GM18520 (cell line): Measurements from ENCODE around the gene SYNC.

ENCODE experiments used
- ATAC-seq: cut with Tn5 transposase; IDR thresholded peaks from one replicate; pipeline ENCODE4 v1.9.1; 2021; ENCODE audit not compliant: unreplicated experiment

The SYNC gene

DNA sequence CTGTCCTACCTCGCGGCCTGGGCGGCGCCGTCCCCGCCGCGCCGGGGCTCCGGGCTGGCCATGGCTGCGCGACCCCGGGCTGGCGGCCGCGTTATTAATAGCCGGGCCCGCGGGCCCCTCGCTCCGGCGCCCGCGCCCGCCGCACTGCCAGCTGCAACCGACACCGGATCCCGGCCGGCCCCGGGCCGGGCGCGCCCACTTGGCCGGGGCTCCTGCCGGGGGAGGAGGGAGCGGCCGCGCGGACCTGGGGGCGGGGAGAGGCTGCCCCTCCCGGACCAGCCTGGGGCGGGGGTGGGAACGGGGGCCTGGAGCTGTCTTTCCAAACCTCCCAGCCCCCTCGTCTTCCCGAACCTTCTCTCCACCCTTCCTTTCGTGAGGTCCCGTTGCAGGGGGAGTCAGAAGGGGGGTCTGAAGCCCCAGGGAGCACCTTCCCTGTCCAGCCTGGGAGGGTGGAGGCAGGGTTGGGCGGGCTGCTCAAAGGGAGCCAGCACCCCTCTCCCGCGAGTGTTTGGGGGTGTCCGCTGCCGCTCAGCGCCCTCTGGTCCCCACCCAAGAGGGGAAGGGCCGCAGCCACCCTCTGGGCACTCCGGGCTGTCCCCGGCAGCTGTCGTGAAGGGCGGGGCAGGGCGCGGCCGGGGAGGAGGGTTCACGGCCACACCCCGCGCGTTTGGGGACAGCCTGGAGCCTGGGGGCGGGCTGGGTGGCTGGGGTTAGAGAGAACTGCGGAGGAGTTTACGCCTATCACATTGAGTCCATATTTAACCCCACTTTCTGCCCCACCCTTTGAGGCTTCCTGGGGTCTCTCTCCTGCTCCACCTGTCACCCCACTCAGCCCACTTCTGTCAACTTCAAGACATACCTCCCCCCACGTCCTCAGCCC is at the start of gene SYNC:
TSS of gene SYNC (minus strand) at position 172 of the 880 bp plus-strand sequence. CDS start at position 62, 110 bp downstream.
- ATAC-seq: no peak

DNA sequence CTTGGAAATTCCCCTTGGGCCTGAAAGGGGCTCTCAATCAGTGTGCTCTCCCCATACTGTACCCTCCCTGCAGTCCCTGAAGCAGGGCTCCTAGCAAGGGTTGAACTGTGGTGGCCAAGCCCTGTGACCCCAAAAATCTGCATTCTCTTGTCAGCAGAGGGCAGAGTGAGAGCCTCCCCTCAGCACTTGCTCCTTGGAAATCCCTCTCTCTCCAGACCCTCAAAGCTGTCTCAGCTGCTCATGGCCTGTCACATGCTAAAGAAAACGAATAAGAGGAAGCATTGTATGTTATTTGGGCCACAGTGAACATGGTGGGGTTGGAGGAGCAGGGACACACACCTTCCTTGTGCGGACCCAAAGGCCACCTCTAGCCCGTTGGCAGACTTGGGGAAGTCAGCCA is 47.2 kb upstream of the SYNC start:
- ATAC-seq: no peak

DNA sequence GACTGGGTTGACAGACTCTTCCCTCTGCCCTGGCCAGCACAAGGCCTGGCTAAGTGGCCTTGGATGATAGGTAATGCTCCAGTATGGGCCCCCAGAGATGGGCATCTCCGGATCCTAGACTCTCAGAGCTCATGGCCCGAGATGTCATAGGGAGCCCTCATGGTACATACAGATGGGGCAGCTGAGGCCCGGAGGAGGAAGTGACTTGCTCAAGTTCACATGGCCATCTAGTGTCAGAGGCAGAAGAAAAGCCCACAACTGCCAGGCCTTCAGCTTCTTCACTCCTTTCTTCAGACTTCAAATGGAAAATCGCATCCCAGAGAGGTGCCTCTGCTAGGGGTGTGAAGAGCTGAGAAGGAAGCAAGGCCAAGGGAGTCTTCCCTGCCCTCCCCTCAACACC is 46.8 kb upstream of the SYNC start:
- no peak for ATAC-seq

DNA sequence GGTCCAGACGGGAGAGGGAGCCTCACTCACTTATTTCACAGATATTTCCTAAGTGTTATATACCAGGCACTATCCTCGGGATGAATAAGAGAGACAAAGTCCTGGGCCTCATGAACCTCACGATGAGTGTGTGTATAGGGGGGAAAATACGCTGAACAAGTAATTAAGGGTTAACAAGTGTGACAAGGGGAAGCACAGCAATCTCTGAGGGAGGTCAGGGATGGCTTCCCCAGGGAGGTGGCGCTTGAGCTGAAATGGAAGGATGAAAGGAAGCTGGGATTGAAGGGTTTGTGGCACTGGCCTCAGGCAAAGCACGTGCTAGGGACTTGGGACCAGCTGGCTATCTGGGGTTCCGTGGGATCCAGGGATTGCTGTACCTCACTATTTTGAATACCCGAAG is 46.4 kb upstream of the SYNC start:
- ATAC-seq: no peak

GRCh38 chr1:32748348-32748747 is 45.8 kb upstream of the SYNC start:
- no peak for ATAC-seq

DNA sequence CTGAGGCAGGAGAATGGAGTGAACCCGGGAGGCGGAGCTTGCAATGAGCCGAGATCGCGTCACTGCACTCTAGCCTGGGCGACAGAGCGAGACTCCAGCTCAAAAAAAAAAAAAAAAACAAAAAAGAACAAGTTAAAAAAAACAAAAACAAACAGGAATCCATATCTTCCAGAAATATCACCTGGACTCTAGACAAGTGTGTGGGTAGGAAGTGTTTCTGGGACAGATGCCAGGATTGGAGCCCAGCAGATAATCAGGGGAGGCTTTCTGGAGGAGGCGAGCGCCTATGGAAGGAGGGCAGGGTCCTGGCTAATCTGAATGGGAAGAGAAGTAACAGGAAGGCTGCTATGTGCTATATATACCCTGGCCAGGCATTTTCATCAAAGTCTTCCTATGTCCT is 43.6 kb upstream of the SYNC start:
- ATAC-seq: no peak

GRCh38 chr1:32744071-32744425 is 41.5 kb upstream of the SYNC start:
- ATAC-seq: no peak

DNA sequence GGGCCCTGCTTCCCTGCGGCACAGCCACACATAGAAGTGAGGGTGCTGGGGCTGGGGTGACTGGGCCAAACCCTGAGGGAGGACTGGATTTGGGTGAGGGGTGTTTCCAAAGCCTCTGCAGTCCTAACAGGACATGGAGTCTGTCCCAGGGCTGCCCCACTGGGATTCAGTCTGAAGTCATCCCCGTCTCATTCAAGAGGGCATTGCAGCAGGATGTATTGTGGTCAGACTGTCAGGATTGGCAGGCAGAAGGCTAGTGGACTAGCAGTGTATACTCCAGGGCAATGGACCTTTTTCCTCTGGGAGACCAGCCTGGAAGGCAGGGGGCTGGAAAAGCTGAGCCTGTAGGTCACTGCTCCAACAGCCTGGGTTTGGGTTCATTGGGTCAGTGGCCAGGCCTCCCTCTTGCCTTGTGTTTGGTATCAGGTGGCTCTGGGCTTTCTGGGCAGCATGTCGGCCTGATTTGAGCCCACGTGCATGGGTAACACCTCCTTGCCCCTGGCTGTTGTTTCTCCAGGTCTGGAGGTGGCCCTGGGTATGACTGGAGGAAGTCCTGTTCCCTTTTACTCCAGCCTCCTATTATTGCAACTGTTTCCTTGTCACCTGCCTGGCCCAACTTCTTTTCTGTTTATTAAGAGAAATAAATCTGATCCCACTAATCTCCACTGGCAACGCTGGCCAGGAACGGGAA is 41.0 kb upstream of the SYNC start:
- ATAC-seq: no peak

DNA sequence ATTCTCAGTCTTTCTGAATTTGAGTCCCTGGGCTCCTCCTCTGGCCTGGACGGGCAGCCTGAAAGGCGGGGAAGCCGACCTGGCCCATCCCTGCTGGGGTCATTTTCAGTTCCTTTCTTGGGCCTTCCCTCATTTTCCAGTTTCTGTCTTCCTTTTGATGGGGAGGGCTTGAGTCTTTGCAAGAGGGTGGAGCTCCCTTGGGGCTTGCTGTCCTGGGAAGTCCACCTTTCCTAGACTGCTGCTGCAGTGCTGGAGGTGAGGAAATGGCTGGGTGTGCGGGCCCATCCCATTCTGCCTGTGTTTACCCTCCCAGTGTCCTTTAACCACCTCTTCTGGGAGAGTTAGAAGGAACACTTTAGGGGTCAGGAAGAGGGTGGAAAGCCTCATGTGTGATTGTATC is 40.4 kb upstream of the SYNC start:
- no peak for ATAC-seq

GRCh38 chr1:32742199-32742947 is 39.8 kb upstream of the SYNC start:
- no peak for ATAC-seq

DNA sequence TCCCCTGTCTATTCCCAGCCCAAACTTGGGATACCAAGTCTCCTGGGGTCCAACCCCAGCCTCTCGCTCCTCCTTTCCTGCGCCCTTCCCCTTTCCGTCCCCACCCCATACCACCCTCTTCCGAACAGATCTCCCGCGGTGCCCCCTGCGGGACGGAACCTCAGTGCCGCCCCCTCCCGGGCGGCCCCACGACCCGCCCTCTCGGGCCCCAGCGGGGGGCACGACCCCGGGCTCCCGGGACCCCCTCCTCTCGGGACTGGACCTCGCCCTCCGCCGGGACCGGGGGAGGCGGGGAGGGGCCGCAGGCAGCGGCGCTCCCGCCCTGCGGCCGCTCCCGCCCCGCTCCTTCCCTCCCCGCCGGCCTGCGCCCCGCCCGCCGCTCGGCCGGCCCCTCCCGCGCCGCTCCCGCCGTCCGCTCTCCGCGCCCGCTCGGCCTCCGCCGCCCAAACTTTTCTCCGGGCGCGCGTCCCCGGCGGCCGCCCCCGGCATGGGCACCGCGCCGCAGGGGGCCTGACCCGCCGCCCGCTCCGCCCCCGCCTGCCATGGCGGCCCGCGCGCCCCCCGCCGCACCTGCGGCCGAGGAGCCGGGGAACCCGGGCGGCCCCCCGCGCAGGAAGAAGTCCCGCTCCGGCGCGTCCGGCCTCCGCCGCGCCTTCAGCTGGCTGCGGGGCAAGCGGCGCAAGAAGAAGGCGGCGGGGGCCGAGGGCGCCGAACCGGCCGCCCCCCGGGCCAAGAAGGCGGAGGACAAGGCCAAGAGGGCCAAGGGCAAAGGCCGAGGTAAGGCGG is 39.0 kb upstream of the SYNC start:
- ATAC-seq: no peak

GRCh38 chr1:32741059-32741412 is 38.5 kb upstream of the SYNC start:
- ATAC-seq: no peak

DNA sequence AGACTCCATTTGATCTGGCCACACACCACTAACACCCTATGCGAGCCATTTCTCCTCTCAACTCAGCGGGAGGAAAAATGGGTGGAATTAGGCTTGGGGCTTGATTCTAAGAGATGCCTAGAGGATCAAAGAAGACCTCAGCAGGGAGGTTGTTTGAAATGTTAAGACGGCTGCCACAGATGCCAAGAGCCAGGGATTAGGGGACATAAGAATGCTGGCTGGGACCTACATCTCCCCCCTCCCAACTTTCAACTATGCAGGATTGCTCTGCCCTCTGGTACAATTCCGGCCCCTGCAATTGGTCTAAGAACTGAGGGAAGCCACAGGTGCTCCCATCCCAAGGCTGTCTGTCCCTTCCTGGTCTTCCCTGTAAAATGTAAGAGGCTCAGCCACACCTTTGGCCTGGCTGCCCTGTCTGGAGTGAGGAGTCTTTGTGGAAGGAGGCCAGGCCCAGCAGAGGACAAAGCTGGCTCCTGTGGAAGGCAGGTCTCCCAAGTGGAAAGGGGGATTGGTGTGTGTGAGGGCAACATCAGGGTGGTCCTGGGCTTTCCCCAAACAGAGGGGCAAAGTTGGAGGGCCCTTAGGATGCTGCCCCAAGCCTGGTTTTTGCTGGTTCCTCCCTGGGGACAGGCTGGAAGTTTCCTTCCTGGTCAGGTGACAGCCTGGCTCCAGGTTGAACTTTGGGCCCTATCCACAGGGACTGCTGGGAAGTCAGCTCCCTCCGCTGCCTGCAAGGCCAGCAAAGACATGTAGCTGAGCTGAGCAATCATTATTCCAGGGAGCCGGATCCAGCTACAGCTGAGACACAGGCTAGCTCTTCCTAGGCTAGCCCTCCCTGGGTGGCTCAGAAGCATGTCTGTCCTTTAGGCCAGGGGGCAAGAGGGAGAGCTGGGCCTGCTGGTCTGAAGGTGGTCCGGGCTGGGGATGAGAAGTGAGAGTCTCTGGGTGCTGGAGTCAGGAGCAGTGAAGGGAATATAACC is 34.5 kb upstream of the SYNC start:
- ATAC-seq: no peak

DNA sequence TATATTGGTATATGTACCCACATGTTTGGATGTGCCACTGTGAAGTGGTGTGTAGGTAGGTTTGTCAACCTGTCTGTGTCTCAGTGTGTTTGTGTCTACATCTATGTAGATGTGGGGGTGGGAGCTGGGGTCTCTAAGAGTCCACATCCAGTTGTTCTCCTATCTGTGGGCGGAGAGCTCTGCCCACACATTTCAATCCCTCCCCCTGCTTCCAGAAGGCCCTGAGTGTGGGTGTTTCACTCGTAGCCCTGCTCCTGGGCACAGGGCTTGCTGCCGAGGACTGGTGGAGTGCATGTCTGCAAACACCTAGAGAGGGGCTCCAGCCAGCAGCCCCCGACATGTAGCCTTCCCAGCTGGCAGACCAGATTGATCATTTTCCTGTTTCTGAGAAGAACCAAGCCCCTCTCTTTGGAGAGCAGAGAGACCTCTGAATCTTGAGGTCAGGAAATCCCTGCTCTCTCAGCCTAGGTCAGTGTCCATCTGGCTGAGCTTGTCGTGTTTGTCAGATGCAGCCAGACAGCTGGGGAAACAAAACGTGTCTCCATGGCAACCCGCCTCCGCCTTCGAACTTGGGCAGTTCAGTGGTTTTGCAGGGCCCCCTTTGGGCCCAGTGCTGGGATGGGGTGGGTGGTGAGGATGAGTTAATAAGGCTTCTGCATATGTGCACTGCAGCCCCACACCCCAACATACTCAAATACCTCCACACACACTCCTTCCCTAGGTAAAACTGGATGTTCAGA is 31.2 kb upstream of the SYNC start:
- no peak for ATAC-seq

DNA sequence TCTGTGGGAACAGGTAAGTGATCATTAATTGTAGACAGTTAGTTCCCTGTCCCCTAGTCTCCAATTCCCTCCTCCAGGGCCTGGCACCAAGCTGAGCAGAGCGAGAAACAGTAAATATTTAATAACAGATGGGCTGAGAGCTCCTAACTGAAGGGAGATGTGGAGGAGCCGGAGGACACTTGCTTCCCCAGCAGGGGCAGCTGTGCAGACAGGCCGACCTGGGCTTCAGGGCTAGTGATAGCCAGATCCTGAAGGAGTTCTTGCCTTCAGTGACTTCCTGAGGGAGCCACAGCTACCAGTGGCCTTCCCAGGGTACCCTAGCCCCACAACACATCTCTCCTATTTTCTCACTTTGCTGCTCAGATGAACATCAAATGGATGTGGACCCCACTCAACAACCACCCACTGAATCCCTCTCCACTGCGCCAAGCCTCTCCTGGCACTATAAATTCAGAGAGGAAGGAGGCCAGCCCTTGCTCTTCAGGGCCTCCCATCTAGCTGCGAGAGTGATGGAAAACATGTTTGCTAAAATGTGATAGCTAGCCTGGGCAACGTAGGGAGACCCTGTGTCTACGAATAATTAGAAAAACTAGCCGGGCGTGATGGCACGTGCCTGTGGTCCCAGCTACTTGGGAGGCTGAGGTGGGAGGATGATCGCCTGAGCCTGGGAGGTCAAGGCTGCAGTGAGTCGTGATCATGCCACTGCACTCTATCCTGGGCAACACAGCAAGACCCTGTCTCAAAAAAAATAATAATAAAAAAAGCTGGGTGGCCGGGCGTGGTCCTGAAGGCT is 26.9 kb upstream of the SYNC start:
- no peak for ATAC-seq

DNA sequence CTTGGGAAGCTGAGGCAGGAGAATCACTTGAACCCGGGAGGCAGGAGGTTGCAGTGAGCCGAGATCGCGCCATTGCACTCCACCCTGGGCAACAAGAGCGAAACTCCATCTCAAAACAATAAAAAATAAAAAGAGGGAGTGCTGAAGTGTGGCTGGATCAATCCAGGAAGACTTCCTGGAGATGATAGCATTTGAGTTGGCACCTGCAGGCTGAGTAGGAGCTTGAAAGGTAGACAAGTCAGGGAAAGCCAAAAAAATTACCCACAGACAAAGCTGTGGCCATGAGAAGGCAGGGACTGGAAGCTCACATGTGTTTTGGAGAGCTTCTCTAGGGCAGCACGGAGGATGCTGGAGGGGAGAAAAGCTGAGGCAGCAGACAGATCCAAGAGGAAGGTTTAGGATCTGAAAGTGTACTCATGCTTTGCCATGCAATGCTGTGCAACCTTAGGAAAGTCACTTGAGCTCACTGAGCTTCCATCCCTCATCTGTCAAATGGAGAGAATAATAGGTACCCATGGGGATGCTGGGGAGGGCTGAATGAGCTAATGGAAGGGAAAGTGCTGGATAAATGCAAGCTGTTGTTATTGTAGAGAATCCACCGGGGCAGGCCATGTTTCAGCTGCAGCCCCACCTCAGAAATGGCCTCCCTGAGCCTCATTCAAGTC is 26.0 kb upstream of the SYNC start:
- ATAC-seq: no peak

GRCh38 chr1:32727876-32728275 is 25.3 kb upstream of the SYNC start:
- no peak for ATAC-seq

DNA sequence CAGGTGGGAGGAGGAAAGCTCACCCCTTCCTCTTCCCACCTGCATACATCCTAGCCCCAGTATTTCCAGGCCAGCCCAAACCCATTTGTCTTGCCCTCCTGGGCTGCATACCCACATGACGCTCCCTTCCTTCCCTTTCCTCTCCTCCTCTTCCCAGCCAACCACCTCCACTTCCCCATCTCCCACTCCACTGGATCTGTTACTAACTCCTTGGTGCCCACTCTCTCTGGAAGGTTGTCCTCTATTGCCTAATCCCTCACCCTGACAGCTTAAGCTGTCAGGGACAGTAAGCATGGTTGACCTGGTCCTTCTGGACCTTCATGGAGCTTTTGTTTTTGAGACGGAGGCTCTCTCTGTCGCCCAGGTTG is 23.0 kb upstream of the SYNC start:
- no peak for ATAC-seq
